GM12873 (cell line): ENCODE data around the gene PPP1R15A.

ENCODE experiments used
- TF ChIP-seq, protein P1 (sequence below): IDR thresholded peaks from 2 replicates; pipeline ENCODE4 v1.5.1; 2012; ENCODE audit warnings: low read depth, mild to moderate bottlenecking, moderate library complexity, low read length, control low read depth; ENCODE audit not compliant: insufficient read depth; ENCODE audit errors: missing control alignments

Gene PPP1R15A

DNA sequence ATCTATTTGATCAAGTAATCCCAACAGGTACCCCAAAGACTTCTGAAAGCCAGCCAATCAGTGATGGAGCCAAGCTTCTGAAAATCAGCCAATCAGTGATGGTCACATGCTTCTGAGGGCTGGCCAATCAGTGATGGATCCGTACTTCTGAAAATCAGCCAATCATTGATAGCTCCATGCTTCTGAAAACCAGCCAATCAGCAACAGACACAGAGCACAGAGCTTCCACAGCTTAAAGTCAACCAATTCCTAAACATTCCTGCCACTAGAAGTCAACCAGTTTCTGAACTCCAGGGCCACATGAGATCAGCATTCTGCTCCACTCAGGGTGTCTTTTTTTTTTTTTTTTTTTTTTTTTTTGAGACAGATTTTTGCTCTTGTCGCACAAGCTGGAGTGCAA, 27.7 kb upstream of the PPP1R15A start:
- TF ChIP-seq, protein P1, sequence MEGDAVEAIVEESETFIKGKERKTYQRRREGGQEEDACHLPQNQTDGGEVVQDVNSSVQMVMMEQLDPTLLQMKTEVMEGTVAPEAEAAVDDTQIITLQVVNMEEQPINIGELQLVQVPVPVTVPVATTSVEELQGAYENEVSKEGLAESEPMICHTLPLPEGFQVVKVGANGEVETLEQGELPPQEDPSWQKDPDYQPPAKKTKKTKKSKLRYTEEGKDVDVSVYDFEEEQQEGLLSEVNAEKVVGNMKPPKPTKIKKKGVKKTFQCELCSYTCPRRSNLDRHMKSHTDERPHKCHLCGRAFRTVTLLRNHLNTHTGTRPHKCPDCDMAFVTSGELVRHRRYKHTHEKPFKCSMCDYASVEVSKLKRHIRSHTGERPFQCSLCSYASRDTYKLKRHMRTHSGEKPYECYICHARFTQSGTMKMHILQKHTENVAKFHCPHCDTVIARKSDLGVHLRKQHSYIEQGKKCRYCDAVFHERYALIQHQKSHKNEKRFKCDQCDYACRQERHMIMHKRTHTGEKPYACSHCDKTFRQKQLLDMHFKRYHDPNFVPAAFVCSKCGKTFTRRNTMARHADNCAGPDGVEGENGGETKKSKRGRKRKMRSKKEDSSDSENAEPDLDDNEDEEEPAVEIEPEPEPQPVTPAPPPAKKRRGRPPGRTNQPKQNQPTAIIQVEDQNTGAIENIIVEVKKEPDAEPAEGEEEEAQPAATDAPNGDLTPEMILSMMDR: no peak

DNA sequence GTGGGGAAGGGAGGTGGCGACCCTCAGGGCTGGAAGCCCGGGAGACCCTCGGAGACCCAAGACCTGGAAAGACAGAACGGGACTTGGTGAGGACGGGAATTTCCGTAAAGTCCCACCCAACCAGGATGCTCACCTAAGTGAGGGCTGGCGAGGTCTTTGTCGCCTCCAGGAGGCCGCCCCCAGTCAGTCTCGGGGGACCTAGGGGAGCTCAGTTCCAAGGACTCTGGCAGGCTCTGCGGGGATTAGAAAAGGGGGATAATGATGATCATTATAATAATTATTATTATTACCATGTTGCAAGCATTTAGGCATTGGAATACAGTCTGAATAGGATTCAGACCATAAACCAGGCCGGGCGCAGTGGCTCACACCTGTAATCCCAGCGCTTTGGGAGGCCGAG, 26.8 kb upstream of the PPP1R15A start:
- TF ChIP-seq, protein P1: no peak

DNA sequence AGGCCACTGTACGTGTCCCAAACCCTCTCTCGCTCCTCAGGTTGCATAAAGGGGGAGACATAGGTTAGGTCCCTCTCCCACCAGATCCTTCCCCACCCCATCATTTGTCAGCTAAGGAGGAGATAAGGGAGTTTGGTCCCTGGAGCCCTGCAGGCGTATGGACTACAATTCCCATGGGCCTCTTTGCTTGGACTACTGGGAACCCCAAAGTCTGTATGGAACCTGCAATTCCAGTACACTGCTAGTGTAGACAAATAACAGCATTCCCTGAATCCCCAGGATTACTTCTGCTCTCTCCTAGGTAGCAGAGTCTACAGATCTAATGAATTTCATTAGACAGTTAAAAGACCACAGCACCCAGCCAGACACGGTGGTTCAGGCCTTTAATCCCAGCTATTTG, 19.9 kb upstream of the PPP1R15A start:
- TF ChIP-seq, protein P1: no peak

DNA sequence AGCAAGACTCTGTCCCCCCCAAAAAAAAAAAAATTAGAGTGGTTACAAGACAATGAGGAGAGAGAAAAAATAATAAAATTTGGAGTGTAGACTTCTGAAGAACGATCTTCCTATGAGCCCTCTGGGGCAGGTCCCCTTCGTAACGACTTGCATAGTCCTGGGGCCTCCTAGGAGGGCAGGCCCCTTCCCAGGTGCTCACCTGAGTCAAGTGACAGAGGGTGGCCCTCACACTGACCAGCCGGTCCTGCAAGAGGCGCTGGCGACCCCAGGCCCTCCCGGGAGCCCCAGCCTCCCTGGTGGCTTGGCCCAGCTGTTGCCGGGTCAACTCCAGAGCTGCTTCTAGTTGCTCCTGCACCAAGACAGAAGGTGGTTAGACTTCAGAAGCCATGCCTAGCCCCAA, 18.7 kb upstream of the PPP1R15A start:
- TF ChIP-seq, protein P1: no peak

DNA sequence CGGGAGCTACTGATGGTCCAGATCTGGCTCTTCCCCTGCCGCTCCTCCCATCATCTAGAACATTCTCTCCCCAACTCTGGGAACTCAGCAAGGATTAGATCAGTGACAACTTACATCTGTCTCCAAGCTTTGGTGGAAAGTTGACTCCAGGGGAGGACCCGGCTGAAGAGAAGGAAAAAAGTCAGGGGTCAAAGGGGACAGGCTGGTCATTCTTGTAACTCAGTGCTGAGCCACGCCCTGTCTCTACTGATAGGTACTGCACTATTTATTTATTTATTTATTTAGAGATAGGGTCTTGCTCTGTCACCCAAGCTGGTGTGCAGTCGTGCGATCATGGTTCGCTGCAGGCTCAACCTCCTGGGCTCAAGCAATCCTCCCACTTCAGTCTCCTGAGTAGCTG, 18.1 kb upstream of the PPP1R15A start:
- TF ChIP-seq, protein P1: no peak

DNA sequence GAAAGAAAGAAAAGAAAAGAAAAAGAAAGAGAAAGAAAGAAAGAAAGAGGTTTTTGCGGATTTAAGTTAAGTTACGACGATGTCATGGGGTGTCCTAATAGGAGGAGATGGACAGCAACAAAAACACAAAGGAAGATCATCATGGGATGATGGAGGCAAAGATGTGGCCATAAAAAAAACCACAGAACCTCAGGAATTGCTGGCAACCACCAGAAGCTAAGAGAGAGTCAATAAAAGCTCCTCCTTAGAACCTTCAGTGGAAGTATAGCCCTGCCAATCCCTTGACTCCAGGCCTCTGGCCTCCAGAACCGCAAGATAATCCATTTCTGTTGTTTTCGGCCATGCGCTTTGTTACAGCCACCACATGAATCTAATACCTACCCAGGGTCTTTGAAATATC, 15.3 kb upstream of the PPP1R15A start:
- TF ChIP-seq, protein P1: no peak

DNA sequence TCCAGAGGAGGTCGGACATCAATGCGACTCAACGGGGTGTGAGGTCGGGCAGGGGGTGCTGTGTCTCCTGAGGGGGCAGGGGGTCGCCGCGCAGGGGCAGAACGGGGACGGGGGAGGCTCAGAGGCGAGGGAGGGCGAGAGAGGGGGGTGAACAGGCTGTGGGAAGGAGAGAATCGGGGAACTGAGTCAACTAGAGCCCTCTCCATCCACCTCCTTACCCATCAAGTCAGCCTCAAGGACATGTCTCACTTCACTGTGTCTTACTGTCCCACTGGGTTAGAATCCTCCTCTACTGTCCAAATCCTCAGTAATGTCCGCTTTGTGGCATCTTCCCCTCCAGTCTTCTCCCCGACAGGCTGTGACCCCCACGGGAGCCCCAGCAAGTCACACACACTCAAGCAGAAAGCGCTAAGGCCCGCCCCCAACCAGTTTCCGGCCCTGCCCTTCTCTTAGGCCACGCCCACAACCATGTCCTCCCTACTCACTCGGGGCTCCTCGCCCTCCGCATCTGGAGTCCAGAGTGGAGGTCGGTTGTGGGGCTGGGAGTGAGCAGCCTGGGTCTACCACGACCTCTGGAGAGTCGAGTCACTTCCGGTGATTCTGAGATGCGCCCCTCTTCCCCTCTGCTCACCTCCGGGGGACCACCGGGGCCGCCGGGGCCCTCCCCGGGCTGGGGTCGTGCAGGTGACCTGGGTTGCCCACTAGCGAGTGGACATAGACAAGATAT, 13.1 kb upstream of the PPP1R15A start:
- TF ChIP-seq, protein P1: no peak
